DND-41 (cell line): ENCODE results near the gene WRNIP1.

ENCODE experiments used
- CTCF ChIP-seq: IDR thresholded peaks from 2 replicates; pipeline ENCODE4 v1.5.1; 2012; ENCODE audit warnings: borderline replicate concordance, low read length, moderate library complexity, mild to moderate bottlenecking; ENCODE audit not compliant: poor library complexity, severe bottlenecking; ENCODE audit errors: extremely low read depth
- EZH2 ChIP-seq: IDR thresholded peaks from 3 replicates; pipeline ENCODE4 v1.6.1; 2012; ENCODE audit warnings: borderline replicate concordance, low read depth, mild to moderate bottlenecking, moderate library complexity, low read length, inconsistent platforms; ENCODE audit not compliant: severe bottlenecking

GRCh38 chr6:2725364-2725988 is 39.7 kb upstream of the WRNIP1 start:
- TF ChIP-seq CTCF = no peak
- no peak for TF ChIP-seq EZH2
